SK-N-SH treated with all-trans-retinoic acid at 6 μM for 48 hours (cell line): Measurements from ENCODE around the gene LCORL.

Experiments
- ARNTL ChIP-seq: fragments of 450-650 bp; formaldehyde crosslinking; IDR thresholded peaks from 2 replicates; pipeline ENCODE4 v1.5.0; 2020; ENCODE audit warnings: low read depth, mild to moderate bottlenecking, moderate library complexity, borderline replicate concordance
- BACH2 ChIP-seq: fragments of 250-450 bp; sonication (Bioruptor Pico); IDR thresholded peaks from 2 replicates; pipeline ENCODE4 v1.9.0; 2021; ENCODE audit warnings: mild to moderate bottlenecking, borderline replicate concordance
- OSR1 ChIP-seq: fragments of 250-450 bp; sonication (Bioruptor Pico); IDR thresholded peaks from 2 replicates; pipeline ENCODE4 v1.8.0; 2022; ENCODE audit warnings: moderate library complexity, mild to moderate bottlenecking, inconsistent platforms
- PATZ1 ChIP-seq: fragments of 250-450 bp; sonication (Bioruptor Pico); IDR thresholded peaks from 2 replicates; pipeline ENCODE4 v1.8.0; 2020; ENCODE audit warnings: mild to moderate bottlenecking, moderate library complexity, borderline replicate concordance
- RARB ChIP-seq: fragments of 250-450 bp; sonication (Bioruptor Pico); IDR thresholded peaks from 2 replicates; pipeline ENCODE4 v1.8.0; 2021; ENCODE audit warnings: mild to moderate bottlenecking, moderate library complexity
- SNAI2 ChIP-seq: fragments of 250-450 bp; sonication (Bioruptor Pico); IDR thresholded peaks from 2 replicates; pipeline ENCODE4 v1.5.0; 2020; ENCODE audit warnings: mild to moderate bottlenecking, moderate library complexity
- TCF4 ChIP-seq: fragments of 250-450 bp; sonication (Bioruptor Pico); IDR thresholded peaks from 2 replicates; pipeline ENCODE4 v1.8.0; 2021; ENCODE audit warnings: mild to moderate bottlenecking, moderate library complexity, borderline replicate concordance
- ZFP3 ChIP-seq: fragments of 250-450 bp; sonication (Bioruptor Pico); IDR thresholded peaks from 2 replicates; pipeline ENCODE4 v1.5.0; 2020; ENCODE audit warnings: mild to moderate bottlenecking, moderate library complexity
- ZFP30 ChIP-seq: fragments of 450-650 bp; formaldehyde crosslinking; IDR thresholded peaks from 2 replicates; pipeline ENCODE4 v1.5.0; 2022; ENCODE audit warnings: mild to moderate bottlenecking, moderate library complexity
- TF ChIP-seq, protein P1 (sequence below): fragments of 250-450 bp; sonication (Bioruptor Pico); IDR thresholded peaks from 2 replicates; pipeline ENCODE4 v1.8.0; 2021; ENCODE audit warnings: low read depth, mild to moderate bottlenecking, moderate library complexity, borderline replicate concordance

DNA sequence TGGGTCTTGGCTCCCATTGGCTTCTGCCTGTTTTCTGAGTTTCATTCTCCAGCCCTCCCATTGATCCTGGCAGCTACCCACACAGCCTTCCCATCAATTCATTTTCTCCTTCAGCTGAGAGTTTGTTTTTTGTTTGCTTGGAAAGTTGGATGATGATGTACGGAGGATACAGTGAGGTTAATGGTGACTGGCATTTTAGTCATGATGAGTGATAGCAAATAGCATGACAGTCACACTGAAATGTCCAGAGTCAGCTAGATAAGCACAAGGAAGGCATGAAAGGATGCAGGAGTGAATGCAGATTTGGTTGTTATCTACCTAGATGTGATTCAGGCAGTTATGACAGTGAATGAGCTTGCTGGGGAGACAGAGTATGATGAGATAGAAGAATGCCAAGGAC is 30.6 kb upstream of the LCORL start:
- no peak for TF ChIP-seq BACH2 (CRISPR knock-in tag)
- no peak for TF ChIP-seq TCF4 (CRISPR knock-in tag)
- no peak for TF ChIP-seq ZFP3 (CRISPR knock-in tag)
- no peak for TF ChIP-seq RARB (CRISPR knock-in tag)
- TF ChIP-seq, protein P1, sequence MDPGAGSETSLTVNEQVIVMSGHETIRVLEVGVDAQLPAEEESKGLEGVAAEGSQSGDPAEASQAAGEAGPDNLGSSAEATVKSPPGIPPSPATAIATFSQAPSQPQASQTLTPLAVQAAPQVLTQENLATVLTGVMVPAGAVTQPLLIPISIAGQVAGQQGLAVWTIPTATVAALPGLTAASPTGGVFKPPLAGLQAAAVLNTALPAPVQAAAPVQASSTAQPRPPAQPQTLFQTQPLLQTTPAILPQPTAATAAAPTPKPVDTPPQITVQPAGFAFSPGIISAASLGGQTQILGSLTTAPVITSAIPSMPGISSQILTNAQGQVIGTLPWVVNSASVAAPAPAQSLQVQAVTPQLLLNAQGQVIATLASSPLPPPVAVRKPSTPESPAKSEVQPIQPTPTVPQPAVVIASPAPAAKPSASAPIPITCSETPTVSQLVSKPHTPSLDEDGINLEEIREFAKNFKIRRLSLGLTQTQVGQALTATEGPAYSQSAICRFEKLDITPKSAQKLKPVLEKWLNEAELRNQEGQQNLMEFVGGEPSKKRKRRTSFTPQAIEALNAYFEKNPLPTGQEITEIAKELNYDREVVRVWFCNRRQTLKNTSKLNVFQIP (CRISPR knock-in tag) = no peak
- no peak for TF ChIP-seq PATZ1
- TF ChIP-seq ARNTL (CRISPR knock-in tag) = no peak
- TF ChIP-seq ZFP30 = no peak
- TF ChIP-seq SNAI2 (CRISPR knock-in tag) = no peak
- no peak for TF ChIP-seq OSR1 (CRISPR knock-in tag)
